Transverse colon (tissue), 4 donors: ENCODE data around the gene NFIA. TPM values are rescaled to one million over a fixed set of nuclear protein-coding genes. Genes with fewer than 3 reads are reported as not detected.

Experiments
- DNase-seq: peaks from one replicate; pipeline ENCODE4 v3.0.0-alpha.2; 2019
- H3K27ac ChIP-seq, 4 donors: fragments of 200-600 bp; sonication (generic); 2 replicates each; pipeline ENCODE4 v1.5.1; 2016 to 2018; ENCODE audit warnings: inconsistent platforms in 4 of 4
- H3K27me3 ChIP-seq: fragments of 200-600 bp; sonication (generic); 2 replicates; pipeline ENCODE4 v1.5.1; 2017; ENCODE audit warnings: inconsistent platforms
- H3K36me3 ChIP-seq, 4 donors: fragments of 200-600 bp; sonication (generic); 2 replicates each; pipeline ENCODE4 v1.5.1; 2017 to 2019; ENCODE audit warnings: inconsistent platforms in 4 of 4
- H3K4me1 ChIP-seq, 4 donors: fragments of 200-600 bp; sonication (generic); 2 replicates each; pipeline ENCODE4 v1.5.1; 2017 to 2020; ENCODE audit warnings: inconsistent platforms in 4 of 4
- H3K4me3 ChIP-seq, 4 donors: fragments of 200-600 bp; sonication (generic); 1 replicate in 1 of 4; 2 replicates in 3 of 4; pipeline versions ENCODE4 v1.5.1 to v1.6.1; 2017 to 2019; ENCODE audit warnings: inconsistent platforms in 4 of 4
- H3K9me3 ChIP-seq, 2 donors: fragments of 200-600 bp; sonication (generic); 2 replicates each; pipeline ENCODE4 v1.5.1; 2017 to 2019; ENCODE audit warnings: inconsistent platforms in 2 of 2
- CTCF ChIP-seq, 5 experiments: fragments of 200-600 bp in 3 of 5; fragments of 450-650 bp in 2 of 5; sonication (generic) in 3 of 5; IDR thresholded peaks; 1 replicate in 2 of 5; 2 replicates in 3 of 5; pipeline ENCODE4 v1.5.1; 2016 to 2017; ENCODE audit warnings: antibody characterized with exemption in 5 of 5, inconsistent platforms in 3 of 5, mild to moderate bottlenecking in 2 of 5, moderate library complexity in 1 of 5
- EP300 ChIP-seq: sonication (generic); formaldehyde crosslinking; IDR thresholded peaks from one replicate; pipeline ENCODE4 v1.6.1; 2017; ENCODE audit warnings: antibody characterized with exemption, low read depth
- POLR2A ChIP-seq: fragments of 450-650 bp; IDR thresholded peaks from one replicate; pipeline ENCODE4 v1.6.1; 2016; ENCODE audit warnings: antibody characterized with exemption, mild to moderate bottlenecking, moderate library complexity
- POLR2AphosphoS5 ChIP-seq, 3 donors: sonication (generic); formaldehyde crosslinking; IDR thresholded peaks; one replicate each; pipeline ENCODE4 v1.6.1; 2016; ENCODE audit warnings: antibody characterized with exemption in 3 of 3
- WGBS, 2 donors: methylation state at CpG; one replicate each; pipeline ENCODE4 v1.1.5; 2018; ENCODE audit warnings: low coverage in 1 of 2; 5-methylcytosine and 5-hydroxymethylcytosine counted together
- in situ Hi-C, 4 donors: fragments of 200-750 bp; cut with MboI; loops; one replicate each; pipeline versions ENCODE4 v1.15.0 to v1.15.1; 2017; ENCODE audit warnings: low sequenced_read_pairs in 3 of 4, low pct_ligation_motif_present in 1 of 4, low pct_unique_long_range_greater_than_20kb in 1 of 4
- intact Hi-C: fragments of 100-400 bp; cut with DNase I; formaldehyde crosslinking; loops from one replicate; pipeline ENCODE4 v1.15.1; 2023; ENCODE audit warnings: low total_unique reads
- total RNA-seq, 4 donors: library from RNA; depleted of rRNA; stranded (reverse); fragments of >200 nt; gene quantifications; one replicate each; pipeline ENCODE4 v1.1.0, GENCODE V29; 2016

Gene NFIA
- total RNA-seq, 4 donors from 2014 or later = 17.3 to 37.2 (median 29.8) TPM

GRCh38 chr1:61087571-61087970 is 5.2 kb downstream of the NFIA start:
- H3K9me3 ChIP-seq = no peaks in the 10 kb centered on the region
- peak overlapping the region in 3 of 4 donors; percentile 94 to 96 (median 94) for H3K27ac ChIP-seq
- no peaks in the 10 kb centered on the region for H3K27me3 ChIP-seq
- TF ChIP-seq CTCF (IDR thresholded peaks at IDR 0.05) = no peak
- TF ChIP-seq POLR2AphosphoS5 (IDR thresholded peaks at IDR 0.05) = no peak
- TF ChIP-seq POLR2A = no peak
- no peak for TF ChIP-seq EP300
- 62 to 74% methylated on average over 2 to 3 of the region's 3 CpGs for WGBS, 2 donors
- H3K4me1 ChIP-seq = peaks cover 13 to 79% (median 37%) of the 10 kb centered on the region in 4 donors
- DNase-seq = no peak
- H3K36me3 ChIP-seq = peaks cover 0 to 7% (median 0%) of the 10 kb centered on the region in 4 donors
- intact Hi-C loops = no loop called here
- in situ Hi-C loops = no loop called here
- no peak overlapping the region for H3K4me3 ChIP-seq

- DNase-seq = no peak
- 87 to 91% methylated on average over 7 to 25 of the region's 25 CpGs for WGBS, 2 donors
- no peaks in the 10 kb centered on the region for H3K27me3 ChIP-seq
- intact Hi-C loops (no loop called here), in situ Hi-C loops (no loop called here)
- no peak overlapping the region for H3K4me3 ChIP-seq
- TF ChIP-seq CTCF (IDR thresholded peaks at IDR 0.05) = no peak
- no peak for TF ChIP-seq POLR2A
- TF ChIP-seq POLR2AphosphoS5 (IDR thresholded peaks at IDR 0.05) = no peak
- no peak for TF ChIP-seq EP300
- peaks cover 15 to 85% (median 39%) of the 10 kb centered on the region in 4 donors for H3K4me1 ChIP-seq
- H3K27ac ChIP-seq = peak overlapping the region in 3 of 4 donors; percentile 94 to 96 (median 94)
- H3K36me3 ChIP-seq = peaks cover 0 to 7% (median 0%) of the 10 kb centered on the region in 4 donors
- no peaks in the 10 kb centered on the region for H3K9me3 ChIP-seq
These were observed 6.0 kb downstream of the NFIA start for GRCh38 chr1:61088163-61088974.

- H3K4me3 ChIP-seq = no peak overlapping the region
- 45 to 50% methylated on average over 4 of the region's 4 CpGs for WGBS, 2 donors
- H3K9me3 ChIP-seq = no peaks in the 10 kb centered on the region
- peak overlapping the region in 1 of 4 donors; percentile 14 for H3K27ac ChIP-seq
- intact Hi-C loops (no loop called here), in situ Hi-C loops (no loop called here)
- peaks cover 15 to 90% (median 42%) of the 10 kb centered on the region in 4 donors for H3K4me1 ChIP-seq
- H3K27me3 ChIP-seq = no peaks in the 10 kb centered on the region
- no peak for TF ChIP-seq POLR2A
- peak in 2 of 5 experiments; percentile 16 for TF ChIP-seq CTCF (IDR thresholded peaks at IDR 0.05)
- DNase-seq = no peak
- H3K36me3 ChIP-seq = peaks cover 0 to 7% (median 0%) of the 10 kb centered on the region in 4 donors
These were observed 7.0 kb downstream of the NFIA start for GRCh38 chr1:61089338-61089737.

GRCh38 chr1:61089741-61090140 is 7.4 kb downstream of the NFIA start:
- H3K9me3 ChIP-seq = no peaks in the 10 kb centered on the region
- no peaks in the 10 kb centered on the region for H3K27me3 ChIP-seq
- in situ Hi-C loops = no loop called here
- no peak for DNase-seq
- intact Hi-C loops = no loop called here
- H3K36me3 ChIP-seq = peaks cover 0 to 7% (median 0%) of the 10 kb centered on the region in 4 donors
- H3K27ac ChIP-seq = peak overlapping the region in 1 of 4 donors; percentile 10
- peaks cover 15 to 90% (median 42%) of the 10 kb centered on the region in 4 donors for H3K4me1 ChIP-seq
- no peak overlapping the region for H3K4me3 ChIP-seq
- TF ChIP-seq POLR2AphosphoS5 (IDR thresholded peaks at IDR 0.05) = no peak
- no peak for TF ChIP-seq EP300
- TF ChIP-seq POLR2A = no peak
- no peak for TF ChIP-seq CTCF (IDR thresholded peaks at IDR 0.05)
